WTC11 (cell line): ENCODE results near the gene NUP214. TPM values are rescaled to one million over a fixed set of nuclear protein-coding genes. Genes with fewer than 3 reads are reported as not detected.

ENCODE experiments used
- ATAC-seq: fragments of 200-7000 bp; cut with Tn5 transposase; 2 replicates; pipeline ENCODE4 v1.10.0; 2021; ENCODE audit warnings: mild to moderate bottlenecking, moderate library complexity
- CTCF ChIA-PET: fragments of 300-600 bp; sonication (Branson Sonifier 250); formaldehyde crosslinking; loops from one replicate; lab custom pipeline; 2021; ENCODE audit warnings: antibody characterized with exemption; lab: Charles Lee
- POLR2A ChIA-PET: fragments of 350-600 bp; sonication (Branson Sonifier 250); formaldehyde crosslinking; loops from one replicate; lab custom pipeline; 2021; ENCODE audit warnings: antibody characterized with exemption; lab: Charles Lee
- DNase-seq: peaks from one replicate; pipeline ENCODE4 v3.0.0; 2021; ENCODE audit warnings: low spot score
- H3K27ac Mint-ChIP-seq: 2 replicates; pipeline ENCODE4 v1.8.0; 2021; ENCODE audit warnings: mixed read lengths
- H3K27me3 Mint-ChIP-seq: 2 replicates; pipeline ENCODE4 v1.8.0; 2021; ENCODE audit warnings: low read depth, mild to moderate bottlenecking, moderate library complexity, mixed read lengths
- H3K36me3 Mint-ChIP-seq: 2 replicates; pipeline ENCODE4 v1.8.0; 2021; ENCODE audit warnings: mixed read lengths
- H3K4me1 Mint-ChIP-seq: 2 replicates; pipeline ENCODE4 v1.8.0; 2022; ENCODE audit warnings: mixed read lengths
- H3K4me3 Mint-ChIP-seq: 2 replicates; pipeline ENCODE4 v1.8.0; 2021; ENCODE audit warnings: mild to moderate bottlenecking, moderate library complexity, mixed read lengths
- H3K9me3 Mint-ChIP-seq: 2 replicates; pipeline ENCODE4 v1.8.0; 2021; ENCODE audit warnings: mixed read lengths
- CBFB ChIP-seq: sonication (generic); formaldehyde crosslinking; IDR thresholded peaks from 2 replicates; pipeline ENCODE4 v1.8.1; 2022; ENCODE audit warnings: mild to moderate bottlenecking, low read depth, missing genetic modification reagents
- CREB1 ChIP-seq: sonication (generic); formaldehyde crosslinking; IDR thresholded peaks from 2 replicates; pipeline ENCODE4 v1.8.0; 2023; ENCODE audit warnings: mild to moderate bottlenecking, missing genetic modification reagents
- ELF4 ChIP-seq: sonication (generic); formaldehyde crosslinking; IDR thresholded peaks from 2 replicates; pipeline ENCODE4 v1.8.1; 2022; ENCODE audit warnings: low read depth, mild to moderate bottlenecking, moderate library complexity, missing genetic modification reagents
- ESRRA ChIP-seq: sonication (generic); formaldehyde crosslinking; IDR thresholded peaks from 2 replicates; pipeline ENCODE4 v1.8.1; 2022; ENCODE audit warnings: mild to moderate bottlenecking, missing genetic modification reagents, borderline replicate concordance
- FOXJ3 ChIP-seq: sonication (generic); formaldehyde crosslinking; IDR thresholded peaks from 2 replicates; pipeline ENCODE4 v1.9.0; 2021; ENCODE audit warnings: missing genetic modification reagents, mild to moderate bottlenecking, borderline replicate concordance
- FOXK1 ChIP-seq: sonication (generic); formaldehyde crosslinking; IDR thresholded peaks from 2 replicates; pipeline ENCODE4 v1.8.0; 2022; ENCODE audit warnings: mild to moderate bottlenecking, moderate library complexity, missing genetic modification reagents
- FOXP1 ChIP-seq: sonication (generic); formaldehyde crosslinking; IDR thresholded peaks from 2 replicates; pipeline ENCODE4 v1.8.0; 2022; ENCODE audit warnings: missing genetic modification reagents, mild to moderate bottlenecking, moderate library complexity, borderline replicate concordance
- NR2C2 ChIP-seq: sonication (generic); formaldehyde crosslinking; IDR thresholded peaks from 2 replicates; pipeline ENCODE4 v1.8.0; 2022; ENCODE audit warnings: mild to moderate bottlenecking, missing genetic modification reagents
- NR3C1 ChIP-seq: sonication (generic); formaldehyde crosslinking; conservative IDR thresholded peaks from 2 replicates; pipeline ENCODE4 v1.8.1; 2023; ENCODE audit warnings: low read depth, mild to moderate bottlenecking, missing genetic modification reagents
- SP1 ChIP-seq: sonication (generic); formaldehyde crosslinking; conservative IDR thresholded peaks from 2 replicates; pipeline ENCODE4 v1.8.1; 2022; ENCODE audit warnings: missing genetic modification reagents
- TP53 ChIP-seq: sonication (generic); formaldehyde crosslinking; IDR thresholded peaks from 2 replicates; pipeline ENCODE4 v1.8.1; 2023; ENCODE audit warnings: mild to moderate bottlenecking, missing genetic modification reagents
- ZNF219 ChIP-seq: sonication (generic); formaldehyde crosslinking; IDR thresholded peaks from 2 replicates; pipeline ENCODE4 v1.8.0; 2023; ENCODE audit warnings: missing genetic modification reagents, mild to moderate bottlenecking, borderline replicate concordance
- total RNA-seq: library from RNA; stranded (reverse); gene quantifications from 3 replicates; pipeline ENCODE4 v1.2.3, GENCODE V29; 2021
- TF ChIP-seq, protein P1 (sequence below): sonication (generic); formaldehyde crosslinking; IDR thresholded peaks from 2 replicates; pipeline ENCODE4 v1.8.1; 2022; ENCODE audit warnings: mild to moderate bottlenecking, moderate library complexity, missing genetic modification reagents
- TF ChIP-seq, protein P2 (sequence below): sonication (generic); formaldehyde crosslinking; IDR thresholded peaks from 2 replicates; pipeline ENCODE4 v1.8.0; 2023; ENCODE audit warnings: missing genetic modification reagents
- TF ChIP-seq, protein P3 (sequence below): fragments of 250-450 bp; sonication (Bioruptor Pico); IDR thresholded peaks from 2 replicates; pipeline ENCODE4 v1.9.0; 2021; ENCODE audit warnings: mild to moderate bottlenecking
- TF ChIP-seq, protein P4 (sequence below): sonication (generic); formaldehyde crosslinking; IDR thresholded peaks from 2 replicates; pipeline ENCODE4 v1.8.0; 2023; ENCODE audit warnings: missing genetic modification reagents, mild to moderate bottlenecking, borderline replicate concordance
- TF ChIP-seq, protein P5 (sequence below): fragments of 250-450 bp; sonication (Bioruptor Pico); IDR thresholded peaks from 2 replicates; pipeline ENCODE4 v1.9.0; 2021; ENCODE audit warnings: mild to moderate bottlenecking, borderline replicate concordance
- TF ChIP-seq, protein P6 (sequence below): fragments of 250-450 bp; sonication (Bioruptor Pico); conservative IDR thresholded peaks from 2 replicates; pipeline ENCODE4 v1.9.0; 2021; ENCODE audit warnings: mild to moderate bottlenecking

Gene NUP214
- total RNA-seq, 1 experiment from 2014 or later = 41.8 TPM

DNA sequence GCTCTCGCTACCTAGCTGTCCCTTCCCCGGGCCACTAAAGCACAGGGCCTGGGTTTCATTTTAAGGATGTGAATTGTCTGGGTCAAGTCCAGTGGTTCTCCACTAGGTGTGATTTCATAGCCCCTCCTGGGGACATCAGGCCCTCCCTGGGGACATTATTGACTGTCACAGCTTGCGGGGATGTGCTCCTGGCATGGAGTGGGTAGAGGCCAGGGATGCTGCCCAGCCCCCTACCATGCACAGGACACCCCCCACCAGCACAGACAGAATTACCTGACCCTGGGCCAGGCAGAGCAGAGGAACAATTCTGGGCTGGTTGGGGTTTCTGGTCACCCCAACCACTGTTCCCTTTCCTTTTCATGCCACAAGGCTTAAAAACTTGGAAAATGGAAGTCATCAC, 146.8 kb downstream of the NUP214 start:
- H3K27ac Mint-ChIP-seq = no peak overlapping the region
- no peaks in the 10 kb centered on the region for H3K9me3 Mint-ChIP-seq
- peaks cover 14% of the 10 kb centered on the region for H3K27me3 Mint-ChIP-seq
- POLR2A ChIA-PET = no interaction called here
- H3K4me3 Mint-ChIP-seq = no peak overlapping the region
- ATAC-seq (no peak), DNase-seq (no peak)
- TF ChIP-seq, protein P1, sequence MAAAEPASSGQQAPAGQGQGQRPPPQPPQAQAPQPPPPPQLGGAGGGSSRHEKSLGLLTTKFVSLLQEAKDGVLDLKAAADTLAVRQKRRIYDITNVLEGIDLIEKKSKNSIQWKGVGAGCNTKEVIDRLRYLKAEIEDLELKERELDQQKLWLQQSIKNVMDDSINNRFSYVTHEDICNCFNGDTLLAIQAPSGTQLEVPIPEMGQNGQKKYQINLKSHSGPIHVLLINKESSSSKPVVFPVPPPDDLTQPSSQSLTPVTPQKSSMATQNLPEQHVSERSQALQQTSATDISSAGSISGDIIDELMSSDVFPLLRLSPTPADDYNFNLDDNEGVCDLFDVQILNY (CRISPR knock-in tag) = no peak
- TF ChIP-seq, protein P2, sequence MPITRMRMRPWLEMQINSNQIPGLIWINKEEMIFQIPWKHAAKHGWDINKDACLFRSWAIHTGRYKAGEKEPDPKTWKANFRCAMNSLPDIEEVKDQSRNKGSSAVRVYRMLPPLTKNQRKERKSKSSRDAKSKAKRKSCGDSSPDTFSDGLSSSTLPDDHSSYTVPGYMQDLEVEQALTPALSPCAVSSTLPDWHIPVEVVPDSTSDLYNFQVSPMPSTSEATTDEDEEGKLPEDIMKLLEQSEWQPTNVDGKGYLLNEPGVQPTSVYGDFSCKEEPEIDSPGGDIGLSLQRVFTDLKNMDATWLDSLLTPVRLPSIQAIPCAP (CRISPR knock-in tag) = no peak
- TF ChIP-seq FOXJ3 (CRISPR knock-in tag) (no peak), ELF4 (CRISPR knock-in tag) (no peak), TP53 (CRISPR knock-in tag) (no peak), ZNF219 (no peak)
- TF ChIP-seq, protein P3, sequence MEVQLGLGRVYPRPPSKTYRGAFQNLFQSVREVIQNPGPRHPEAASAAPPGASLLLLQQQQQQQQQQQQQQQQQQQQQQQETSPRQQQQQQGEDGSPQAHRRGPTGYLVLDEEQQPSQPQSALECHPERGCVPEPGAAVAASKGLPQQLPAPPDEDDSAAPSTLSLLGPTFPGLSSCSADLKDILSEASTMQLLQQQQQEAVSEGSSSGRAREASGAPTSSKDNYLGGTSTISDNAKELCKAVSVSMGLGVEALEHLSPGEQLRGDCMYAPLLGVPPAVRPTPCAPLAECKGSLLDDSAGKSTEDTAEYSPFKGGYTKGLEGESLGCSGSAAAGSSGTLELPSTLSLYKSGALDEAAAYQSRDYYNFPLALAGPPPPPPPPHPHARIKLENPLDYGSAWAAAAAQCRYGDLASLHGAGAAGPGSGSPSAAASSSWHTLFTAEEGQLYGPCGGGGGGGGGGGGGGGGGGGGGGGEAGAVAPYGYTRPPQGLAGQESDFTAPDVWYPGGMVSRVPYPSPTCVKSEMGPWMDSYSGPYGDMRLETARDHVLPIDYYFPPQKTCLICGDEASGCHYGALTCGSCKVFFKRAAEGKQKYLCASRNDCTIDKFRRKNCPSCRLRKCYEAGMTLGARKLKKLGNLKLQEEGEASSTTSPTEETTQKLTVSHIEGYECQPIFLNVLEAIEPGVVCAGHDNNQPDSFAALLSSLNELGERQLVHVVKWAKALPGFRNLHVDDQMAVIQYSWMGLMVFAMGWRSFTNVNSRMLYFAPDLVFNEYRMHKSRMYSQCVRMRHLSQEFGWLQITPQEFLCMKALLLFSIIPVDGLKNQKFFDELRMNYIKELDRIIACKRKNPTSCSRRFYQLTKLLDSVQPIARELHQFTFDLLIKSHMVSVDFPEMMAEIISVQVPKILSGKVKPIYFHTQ (CRISPR knock-in tag) = no peak
- TF ChIP-seq, protein P4, sequence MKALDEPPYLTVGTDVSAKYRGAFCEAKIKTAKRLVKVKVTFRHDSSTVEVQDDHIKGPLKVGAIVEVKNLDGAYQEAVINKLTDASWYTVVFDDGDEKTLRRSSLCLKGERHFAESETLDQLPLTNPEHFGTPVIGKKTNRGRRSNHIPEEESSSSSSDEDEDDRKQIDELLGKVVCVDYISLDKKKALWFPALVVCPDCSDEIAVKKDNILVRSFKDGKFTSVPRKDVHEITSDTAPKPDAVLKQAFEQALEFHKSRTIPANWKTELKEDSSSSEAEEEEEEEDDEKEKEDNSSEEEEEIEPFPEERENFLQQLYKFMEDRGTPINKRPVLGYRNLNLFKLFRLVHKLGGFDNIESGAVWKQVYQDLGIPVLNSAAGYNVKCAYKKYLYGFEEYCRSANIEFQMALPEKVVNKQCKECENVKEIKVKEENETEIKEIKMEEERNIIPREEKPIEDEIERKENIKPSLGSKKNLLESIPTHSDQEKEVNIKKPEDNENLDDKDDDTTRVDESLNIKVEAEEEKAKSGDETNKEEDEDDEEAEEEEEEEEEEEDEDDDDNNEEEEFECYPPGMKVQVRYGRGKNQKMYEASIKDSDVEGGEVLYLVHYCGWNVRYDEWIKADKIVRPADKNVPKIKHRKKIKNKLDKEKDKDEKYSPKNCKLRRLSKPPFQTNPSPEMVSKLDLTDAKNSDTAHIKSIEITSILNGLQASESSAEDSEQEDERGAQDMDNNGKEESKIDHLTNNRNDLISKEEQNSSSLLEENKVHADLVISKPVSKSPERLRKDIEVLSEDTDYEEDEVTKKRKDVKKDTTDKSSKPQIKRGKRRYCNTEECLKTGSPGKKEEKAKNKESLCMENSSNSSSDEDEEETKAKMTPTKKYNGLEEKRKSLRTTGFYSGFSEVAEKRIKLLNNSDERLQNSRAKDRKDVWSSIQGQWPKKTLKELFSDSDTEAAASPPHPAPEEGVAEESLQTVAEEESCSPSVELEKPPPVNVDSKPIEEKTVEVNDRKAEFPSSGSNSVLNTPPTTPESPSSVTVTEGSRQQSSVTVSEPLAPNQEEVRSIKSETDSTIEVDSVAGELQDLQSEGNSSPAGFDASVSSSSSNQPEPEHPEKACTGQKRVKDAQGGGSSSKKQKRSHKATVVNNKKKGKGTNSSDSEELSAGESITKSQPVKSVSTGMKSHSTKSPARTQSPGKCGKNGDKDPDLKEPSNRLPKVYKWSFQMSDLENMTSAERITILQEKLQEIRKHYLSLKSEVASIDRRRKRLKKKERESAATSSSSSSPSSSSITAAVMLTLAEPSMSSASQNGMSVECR (CRISPR knock-in tag) = no peak
- CTCF ChIA-PET = interaction anchor here (0.6 to 7.8 kb wide), 4 partner anchors 15 to 63 kb away, joined by 3 to 57 read pairs (median 6); no protein-coding TSS in a partner anchor
- H3K4me1 Mint-ChIP-seq = peaks cover 36% of the 10 kb centered on the region
- no peaks in the 10 kb centered on the region; the same call in 1 of the 2 replicates for H3K36me3 Mint-ChIP-seq

DNA sequence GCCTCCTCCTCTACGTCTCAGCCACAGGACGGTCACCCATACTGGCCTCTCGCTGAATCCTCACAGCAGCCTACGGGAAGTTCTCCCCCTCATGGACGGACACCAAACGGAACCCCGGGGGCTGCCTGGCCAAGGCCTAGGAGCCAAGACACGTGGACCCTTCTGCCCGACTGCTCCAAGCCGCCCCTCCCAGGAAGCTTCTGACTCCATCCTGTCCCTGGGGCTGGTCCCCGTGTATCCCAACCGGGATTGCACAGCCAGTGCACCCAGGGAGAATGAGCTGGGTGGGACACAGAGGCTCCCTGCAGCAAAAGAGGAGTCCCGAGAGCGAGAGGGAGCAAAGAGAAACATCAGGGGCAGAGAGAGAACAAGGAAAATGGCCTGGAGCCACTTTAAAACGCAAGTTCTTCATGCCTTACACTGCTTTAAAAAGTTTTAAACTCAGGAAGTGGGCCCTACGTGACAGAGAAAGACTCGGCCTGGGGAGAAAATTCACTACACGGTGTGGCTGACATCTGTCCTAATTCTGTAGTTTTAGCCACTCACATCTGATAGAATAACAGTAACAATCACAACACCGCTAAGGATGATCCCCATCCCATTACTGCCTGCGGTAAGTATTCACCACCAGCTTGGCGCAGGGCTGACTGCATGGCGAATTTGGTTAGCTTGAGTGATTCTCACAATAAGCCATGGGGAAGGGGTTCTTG, 147.9 kb downstream of the NUP214 start:
- Mint-ChIP-seq H3K27ac (no peak overlapping the region), H3K36me3 (no peaks in the 10 kb centered on the region; the same call in 1 of the 2 replicates), H3K27me3 (peaks cover 14% of the 10 kb centered on the region), H3K4me3 (no peak overlapping the region), H3K4me1 (peaks cover 38% of the 10 kb centered on the region), H3K9me3 (no peaks in the 10 kb centered on the region)
- no peak for ATAC-seq
- CTCF ChIA-PET = interaction anchor here (1.0 to 7.8 kb wide), 2 partner anchors 16 to 62 kb away, joined by 3 to 57 read pairs; partner anchors contain the start of gene PLPP7
- no peak for DNase-seq
- POLR2A ChIA-PET = no interaction called here
- TF ChIP-seq, protein P5, sequence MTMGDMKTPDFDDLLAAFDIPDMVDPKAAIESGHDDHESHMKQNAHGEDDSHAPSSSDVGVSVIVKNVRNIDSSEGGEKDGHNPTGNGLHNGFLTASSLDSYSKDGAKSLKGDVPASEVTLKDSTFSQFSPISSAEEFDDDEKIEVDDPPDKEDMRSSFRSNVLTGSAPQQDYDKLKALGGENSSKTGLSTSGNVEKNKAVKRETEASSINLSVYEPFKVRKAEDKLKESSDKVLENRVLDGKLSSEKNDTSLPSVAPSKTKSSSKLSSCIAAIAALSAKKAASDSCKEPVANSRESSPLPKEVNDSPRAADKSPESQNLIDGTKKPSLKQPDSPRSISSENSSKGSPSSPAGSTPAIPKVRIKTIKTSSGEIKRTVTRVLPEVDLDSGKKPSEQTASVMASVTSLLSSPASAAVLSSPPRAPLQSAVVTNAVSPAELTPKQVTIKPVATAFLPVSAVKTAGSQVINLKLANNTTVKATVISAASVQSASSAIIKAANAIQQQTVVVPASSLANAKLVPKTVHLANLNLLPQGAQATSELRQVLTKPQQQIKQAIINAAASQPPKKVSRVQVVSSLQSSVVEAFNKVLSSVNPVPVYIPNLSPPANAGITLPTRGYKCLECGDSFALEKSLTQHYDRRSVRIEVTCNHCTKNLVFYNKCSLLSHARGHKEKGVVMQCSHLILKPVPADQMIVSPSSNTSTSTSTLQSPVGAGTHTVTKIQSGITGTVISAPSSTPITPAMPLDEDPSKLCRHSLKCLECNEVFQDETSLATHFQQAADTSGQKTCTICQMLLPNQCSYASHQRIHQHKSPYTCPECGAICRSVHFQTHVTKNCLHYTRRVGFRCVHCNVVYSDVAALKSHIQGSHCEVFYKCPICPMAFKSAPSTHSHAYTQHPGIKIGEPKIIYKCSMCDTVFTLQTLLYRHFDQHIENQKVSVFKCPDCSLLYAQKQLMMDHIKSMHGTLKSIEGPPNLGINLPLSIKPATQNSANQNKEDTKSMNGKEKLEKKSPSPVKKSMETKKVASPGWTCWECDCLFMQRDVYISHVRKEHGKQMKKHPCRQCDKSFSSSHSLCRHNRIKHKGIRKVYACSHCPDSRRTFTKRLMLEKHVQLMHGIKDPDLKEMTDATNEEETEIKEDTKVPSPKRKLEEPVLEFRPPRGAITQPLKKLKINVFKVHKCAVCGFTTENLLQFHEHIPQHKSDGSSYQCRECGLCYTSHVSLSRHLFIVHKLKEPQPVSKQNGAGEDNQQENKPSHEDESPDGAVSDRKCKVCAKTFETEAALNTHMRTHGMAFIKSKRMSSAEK (CRISPR knock-in tag) = no peak
- TF ChIP-seq NR3C1 (CRISPR knock-in tag) = no peak
- no peak for TF ChIP-seq ELF4 (CRISPR knock-in tag)
- no peak for TF ChIP-seq ZNF219
- no peak for TF ChIP-seq FOXK1 (CRISPR knock-in tag)
- TF ChIP-seq NR2C2 (CRISPR knock-in tag) = no peak
- TF ChIP-seq, protein P6, sequence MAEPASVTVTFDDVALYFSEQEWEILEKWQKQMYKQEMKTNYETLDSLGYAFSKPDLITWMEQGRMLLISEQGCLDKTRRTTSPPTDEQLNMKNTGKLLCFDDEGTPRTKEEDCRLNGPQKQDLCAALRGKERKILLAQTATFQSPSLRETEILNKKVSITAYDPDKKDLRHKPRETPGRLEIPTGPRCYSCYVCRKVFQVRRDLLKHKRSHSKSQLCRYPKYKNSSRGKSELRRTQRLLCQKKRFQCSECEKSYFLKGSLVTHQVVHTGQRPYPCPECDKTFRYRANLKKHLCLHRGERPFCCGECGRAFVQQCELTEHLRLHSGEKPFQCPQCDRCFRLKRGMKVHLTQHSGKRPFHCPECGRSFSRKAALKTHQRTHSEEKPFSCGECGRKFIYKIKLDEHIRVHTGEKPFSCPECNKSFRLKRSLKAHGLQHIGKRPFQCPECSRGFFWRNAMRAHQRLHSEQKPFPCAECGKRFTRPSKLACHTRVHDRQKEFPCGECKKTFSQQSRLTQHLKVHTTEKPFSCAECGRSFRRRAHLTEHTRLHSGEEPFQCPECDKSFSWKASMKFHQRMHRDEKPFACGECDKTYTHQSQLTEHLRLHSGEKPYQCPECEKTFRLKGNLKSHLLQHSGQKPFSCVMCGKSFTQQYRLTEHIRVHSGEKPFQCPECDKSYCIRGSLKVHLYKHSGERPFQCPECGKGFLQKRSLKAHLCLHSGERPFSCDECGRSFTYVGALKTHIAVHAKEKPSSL (CRISPR knock-in tag) = no peak
- TF ChIP-seq CBFB (CRISPR knock-in tag) = no peak
- no peak for TF ChIP-seq FOXP1
- TF ChIP-seq SP1 (CRISPR knock-in tag) = no peak
- no peak for TF ChIP-seq ESRRA (CRISPR knock-in tag)
- no peak for TF ChIP-seq CREB1 (CRISPR knock-in tag)
